Left lobe of liver (tissue), 2 donors: Measurements from ENCODE around the gene TBC1D1. TPM values are rescaled to one million over a fixed set of nuclear protein-coding genes. Genes with fewer than 3 reads are reported as not detected.

ENCODE experiments used
- ATAC-seq: fragments of 200-7000 bp; cut with Tn5 transposase; one replicate; pipeline ENCODE4 v1.9.1; 2020; ENCODE audit warnings: mild to moderate bottlenecking, moderate library complexity
- DNase-seq: peaks from one replicate; pipeline ENCODE4 v3.0.0-alpha.2; 2020; ENCODE audit warnings: low spot score
- total RNA-seq: library from RNA; stranded (reverse); gene quantifications from one replicate; pipeline ENCODE4 v1.2.1, GENCODE V29; 2021
- donor health status: DM: no; HTN: no; CAD: no; lungs with moderate emphysema.
- donor health status: DM: no; HTN: yes; CAD: no.

The TBC1D1 gene
- total RNA-seq, 1 donor from 2014 or later = 28.0 TPM

DNA sequence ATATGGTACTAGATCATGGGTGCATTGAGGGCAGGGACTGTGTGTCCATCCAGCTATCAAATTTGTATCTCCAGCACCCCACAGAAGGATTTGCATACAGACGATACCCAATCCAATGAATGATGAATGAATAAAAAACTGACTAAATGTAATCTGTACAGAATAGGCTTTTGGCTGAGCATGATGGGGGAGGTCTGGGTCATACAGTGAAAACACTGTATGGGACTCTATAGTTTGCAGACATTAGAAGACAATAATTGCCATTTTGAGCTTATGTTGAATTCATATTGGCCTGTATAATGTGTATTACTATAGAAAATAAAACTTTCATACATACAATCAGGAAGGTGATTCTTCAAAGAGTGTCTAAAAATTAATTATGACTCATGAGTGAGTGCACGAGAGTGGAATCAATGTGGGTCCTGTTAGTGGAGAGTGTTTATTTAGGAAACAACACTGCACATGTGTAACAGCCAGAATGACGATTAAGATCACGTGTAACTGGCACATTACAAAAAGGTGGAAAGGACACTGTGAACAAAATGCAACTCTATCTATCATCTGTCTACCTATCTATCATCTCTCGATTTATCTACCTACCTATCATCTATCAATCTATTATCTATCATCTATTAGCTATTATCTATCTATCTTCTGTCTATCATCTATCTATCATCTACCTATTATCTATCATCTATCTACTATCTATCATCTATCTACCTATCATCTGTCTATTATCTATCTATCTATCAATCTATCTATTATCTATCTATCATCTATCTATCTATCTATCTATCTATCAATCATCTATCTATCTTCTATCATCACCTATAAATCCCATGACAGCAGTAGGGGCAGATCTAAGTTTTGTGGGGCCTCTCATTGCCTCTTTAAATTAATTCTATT, 270.6 kb downstream of the TBC1D1 start:
- ATAC-seq (no peak), DNase-seq (no peak)

DNA sequence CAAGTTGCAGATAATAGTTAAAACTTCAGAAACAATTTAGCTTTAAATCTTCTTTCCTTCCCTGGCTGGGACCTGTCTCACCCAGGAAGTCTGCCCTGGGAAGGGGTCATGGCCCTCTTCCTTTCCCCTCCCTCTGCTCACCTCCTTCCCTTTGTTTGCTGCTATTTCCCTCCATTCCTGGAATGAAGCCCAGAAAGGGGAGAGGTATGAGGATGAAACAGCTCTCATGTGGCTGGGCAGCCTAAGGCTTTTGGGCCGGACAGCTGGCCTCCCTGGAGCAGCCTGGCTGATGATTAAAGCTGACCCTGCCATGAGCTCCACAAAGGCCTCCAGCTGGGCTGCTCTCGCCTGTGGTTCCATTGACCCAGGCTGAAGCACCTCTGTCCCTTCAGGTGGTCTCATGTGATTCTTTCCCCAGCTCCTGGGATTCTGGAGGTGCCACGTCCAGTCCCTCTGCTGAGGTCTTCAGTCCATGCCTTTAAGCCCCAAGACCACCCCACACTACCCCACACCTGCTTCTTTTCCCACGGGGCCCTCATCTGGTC, 271.4 kb downstream of the TBC1D1 start:
- peak; percentile 92 for ATAC-seq
- DNase-seq = peak; percentile 78

DNA sequence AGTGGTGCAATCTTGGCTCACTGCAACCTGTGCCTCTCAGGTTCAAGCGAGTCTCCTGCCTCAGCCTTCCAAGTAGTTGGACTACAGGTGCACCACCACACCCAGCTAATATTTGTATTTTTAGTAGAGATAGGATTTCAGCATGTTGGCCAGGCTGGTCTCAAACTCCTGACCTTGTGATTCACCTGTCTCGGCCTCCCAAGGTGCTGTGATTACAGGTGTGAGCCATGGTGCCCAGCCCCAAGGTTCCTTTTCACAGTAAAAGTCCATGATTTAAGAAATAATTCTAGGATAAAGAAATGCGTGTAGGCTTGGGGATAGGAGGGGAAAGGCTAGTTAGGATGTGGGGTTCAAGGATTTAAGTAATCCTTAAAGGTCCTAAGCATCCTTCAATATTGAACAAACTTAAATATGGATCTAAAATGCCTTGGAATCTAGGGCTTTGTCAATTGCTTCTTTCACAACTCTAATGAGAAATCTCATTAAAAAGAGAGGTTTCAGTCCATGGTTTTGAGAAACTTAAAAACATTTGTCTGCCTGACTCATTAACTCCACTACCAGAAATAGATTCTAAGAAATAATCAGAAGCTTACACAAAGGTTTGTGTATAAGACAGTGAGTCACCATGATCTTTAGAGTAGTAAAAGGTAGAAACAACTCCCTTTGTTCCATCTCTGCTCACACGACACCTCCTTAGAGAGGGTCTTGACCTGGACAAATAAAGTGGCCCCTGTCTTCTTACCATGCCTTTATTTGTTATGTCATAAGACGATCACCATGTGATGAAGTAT, 272.5 kb downstream of the TBC1D1 start:
- peak; percentile 3 for ATAC-seq

DNA sequence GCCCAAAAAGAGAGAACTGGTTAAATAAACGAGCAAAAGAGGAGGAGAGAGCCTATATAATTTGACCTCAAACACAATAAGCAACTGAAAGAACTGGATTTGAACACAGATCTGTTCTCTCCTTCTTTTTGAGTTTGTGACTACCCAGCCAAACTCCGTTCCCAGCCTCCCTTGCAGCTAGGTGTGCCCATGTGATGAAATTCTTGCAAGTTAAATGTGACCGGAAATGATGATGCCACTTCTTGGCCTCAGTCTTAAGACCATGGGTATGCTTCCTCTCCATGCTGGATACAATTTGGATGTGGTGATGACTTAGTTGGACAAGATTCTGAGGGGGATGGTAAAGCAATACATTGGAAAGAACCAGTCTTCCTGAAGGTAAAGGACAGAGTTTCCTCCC, 273.5 kb downstream of the TBC1D1 start:
- no peak for ATAC-seq

More for the DNA sequence above, 272.5 kb downstream of the TBC1D1 start:
- DNase-seq = no peak

DNA sequence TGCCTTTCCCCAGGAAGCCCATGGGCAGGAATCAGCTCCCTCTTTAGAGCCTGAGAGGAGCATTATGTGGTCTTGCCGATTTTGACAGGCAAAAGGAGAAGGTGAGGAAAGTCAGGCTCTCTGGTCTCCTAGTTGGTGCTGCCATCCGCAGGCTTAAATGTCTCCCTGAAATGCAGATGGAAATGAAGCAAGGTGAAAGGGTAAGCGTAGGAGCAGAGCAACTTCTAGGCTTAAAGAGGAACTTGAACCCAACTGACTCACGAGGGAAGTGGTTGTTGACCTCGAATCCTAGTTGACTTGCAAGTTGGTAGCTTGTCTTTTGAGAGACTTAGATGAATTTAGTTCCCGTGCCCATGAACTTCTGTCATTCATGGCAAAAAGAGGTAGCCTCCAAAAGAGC, 275.2 kb downstream of the TBC1D1 start:
- ATAC-seq (peak; percentile 36), DNase-seq (no peak)

More for the DNA sequence above, 273.5 kb downstream of the TBC1D1 start:
- DNase-seq = no peak

DNA sequence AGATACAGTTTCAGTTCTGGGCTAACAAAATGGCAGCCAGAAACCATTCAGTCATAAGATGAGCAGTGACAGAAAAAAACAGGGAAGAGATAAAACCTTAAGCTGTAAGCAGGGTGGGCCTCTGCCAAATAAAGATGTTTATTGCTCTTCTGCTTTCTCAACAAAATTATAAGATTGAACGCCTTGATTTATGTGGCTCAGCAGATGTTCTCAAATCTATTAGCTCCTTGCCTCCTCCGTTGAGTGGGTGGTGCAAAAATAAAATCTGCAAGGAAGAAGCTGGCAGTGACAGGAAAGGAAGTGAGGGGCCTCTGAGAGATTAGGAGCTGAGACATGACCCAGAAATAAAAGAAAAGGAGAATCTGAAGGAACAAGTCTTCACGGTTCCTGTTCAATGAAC, 275.9 kb downstream of the TBC1D1 start:
- ATAC-seq (no peak), DNase-seq (no peak)

DNA sequence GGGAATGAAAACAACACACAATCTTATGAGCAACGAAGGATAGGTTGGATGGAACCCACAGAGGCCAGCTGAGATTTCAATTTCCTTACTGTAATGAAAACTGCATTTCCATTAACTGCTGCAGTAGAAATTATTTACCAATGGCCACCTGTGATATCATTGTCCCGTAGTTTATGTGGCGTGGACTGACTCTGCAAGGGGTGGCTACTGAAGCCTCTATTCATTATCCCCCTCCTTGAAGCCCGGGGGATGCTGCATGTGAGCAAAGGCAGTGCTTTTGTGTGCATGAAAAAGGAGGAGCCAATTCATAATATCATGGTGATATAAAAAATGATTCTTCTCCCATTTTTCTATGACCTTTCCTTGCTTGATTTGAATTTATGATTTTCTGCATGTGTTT, 277.1 kb downstream of the TBC1D1 start:
- DNase-seq = no peak
- no peak for ATAC-seq

DNA sequence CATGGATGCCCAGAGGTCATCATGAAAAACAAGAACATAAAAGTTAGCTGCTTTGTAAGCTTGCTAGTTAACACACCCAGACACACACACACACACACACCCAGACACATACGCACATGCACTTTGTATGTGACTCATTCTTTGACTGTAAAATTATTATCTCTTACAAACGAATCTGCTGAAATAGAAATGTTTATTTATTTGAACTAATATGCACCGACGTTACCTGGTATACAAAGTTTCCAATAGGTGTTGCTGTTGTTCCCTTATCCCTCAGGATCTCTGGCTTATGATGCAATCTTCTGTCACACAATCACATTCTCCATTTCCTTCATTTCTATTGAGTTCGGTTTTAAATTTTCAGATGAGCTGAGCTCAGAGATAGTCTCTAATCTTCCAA, 278.6 kb downstream of the TBC1D1 start:
- ATAC-seq = peak; percentile 71
- DNase-seq = no peak

DNA sequence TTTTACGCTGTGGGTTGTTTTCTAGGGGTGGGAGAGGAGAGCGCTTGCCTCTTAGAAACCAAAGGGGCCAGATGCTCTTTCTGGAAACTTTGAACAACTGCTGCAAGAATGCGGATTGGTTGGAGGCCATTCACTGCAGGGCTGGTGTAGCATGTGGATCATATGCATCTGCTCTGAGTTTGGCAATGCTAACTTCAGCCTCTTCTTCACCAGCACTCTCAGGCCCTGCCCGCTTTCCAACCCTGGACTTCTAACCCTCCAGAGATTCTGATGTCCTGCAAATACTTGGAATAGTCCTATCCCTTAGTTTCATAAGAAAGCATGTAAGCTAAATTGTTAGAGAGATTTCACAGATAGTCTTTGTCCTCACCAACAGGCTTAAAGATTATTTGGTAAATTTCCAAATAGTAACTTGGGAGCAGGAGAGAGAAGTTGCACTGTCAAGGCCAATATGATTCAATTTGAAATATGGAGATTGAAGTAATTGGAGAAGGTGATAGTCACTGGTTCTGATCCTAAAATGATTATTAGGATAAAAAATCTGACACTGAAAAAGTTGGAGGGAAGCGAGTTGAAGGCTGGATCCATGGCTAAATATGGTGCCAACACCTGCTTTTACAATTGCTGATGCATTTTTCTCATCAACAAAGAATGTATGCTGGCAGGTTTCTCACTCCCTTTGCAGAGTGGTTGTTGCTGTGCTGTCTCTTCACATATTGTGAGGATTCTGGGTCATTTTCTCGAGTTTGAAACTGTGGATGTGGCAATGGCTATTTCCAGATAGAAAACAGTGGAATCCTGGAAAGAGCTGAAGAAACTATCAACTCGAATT, 279.7 kb downstream of the TBC1D1 start:
- ATAC-seq (no peak), DNase-seq (no peak)

DNA sequence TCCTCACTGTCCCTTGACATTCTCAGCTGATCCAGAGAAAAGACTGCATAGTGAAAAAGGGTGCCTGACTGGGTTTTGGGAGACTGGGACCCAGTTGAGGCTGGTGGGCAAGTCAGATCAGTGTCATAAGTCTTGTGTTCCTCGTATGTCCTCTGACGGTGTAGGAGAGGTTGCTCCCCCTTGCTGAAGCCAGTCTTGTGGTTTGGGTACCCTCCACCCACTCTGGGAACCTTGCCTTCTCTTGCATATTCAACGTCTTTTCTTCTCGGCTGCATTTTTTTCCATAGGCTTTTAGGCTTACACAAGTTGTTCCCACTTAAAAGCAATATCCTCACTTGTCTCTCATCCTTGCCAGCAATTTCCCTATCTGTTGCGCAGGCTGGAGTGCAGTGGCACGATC, 281.2 kb downstream of the TBC1D1 start:
- ATAC-seq = no peak
- DNase-seq = no peak

DNA sequence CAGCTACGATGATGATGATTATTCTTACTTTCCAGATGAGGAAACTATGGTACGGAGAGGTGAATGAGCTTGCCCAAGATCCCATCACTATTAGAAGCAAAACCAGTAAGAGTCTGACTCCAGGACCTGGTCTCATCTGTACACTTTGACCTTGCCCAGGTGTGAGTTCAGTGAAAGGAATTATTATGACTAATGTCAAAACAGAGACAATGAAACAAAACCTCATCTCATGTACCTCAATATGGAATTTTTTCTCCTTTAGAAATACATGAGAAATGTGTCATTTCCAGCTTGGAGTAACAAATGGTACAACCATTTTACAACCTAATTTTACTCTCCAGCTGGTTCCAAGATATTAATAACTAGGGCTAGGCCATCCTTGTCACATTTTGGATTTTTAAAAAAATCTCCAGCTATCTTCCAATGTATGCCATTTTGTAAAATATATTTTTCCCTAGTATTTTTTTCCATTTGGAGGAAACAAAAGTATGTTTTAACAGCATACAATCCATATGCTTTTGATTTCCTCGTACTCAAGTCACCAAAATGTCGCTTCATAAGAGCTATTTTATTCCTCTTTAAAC, 283.1 kb downstream of the TBC1D1 start:
- ATAC-seq (no peak), DNase-seq (no peak)

DNA sequence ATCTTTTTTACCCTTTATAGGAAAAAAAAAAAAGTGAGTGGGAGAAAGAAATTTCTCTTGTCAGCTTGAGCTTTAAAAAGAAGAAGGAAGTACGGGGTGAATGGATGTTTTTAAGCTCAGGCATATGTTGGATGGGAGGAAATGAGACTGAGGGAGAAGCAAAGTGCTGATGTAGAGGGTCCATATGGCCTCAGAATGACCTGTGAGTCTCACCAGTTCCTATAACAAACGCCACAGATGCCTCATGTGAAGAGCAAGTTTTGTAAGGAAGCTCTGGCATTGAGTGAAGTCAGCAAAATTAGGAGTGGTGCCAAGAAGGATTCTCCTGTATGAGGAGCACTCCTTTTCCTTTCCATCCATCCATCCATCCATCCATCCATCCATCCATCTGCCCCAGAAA, 283.9 kb downstream of the TBC1D1 start:
- no peak for DNase-seq
- no peak for ATAC-seq

DNA sequence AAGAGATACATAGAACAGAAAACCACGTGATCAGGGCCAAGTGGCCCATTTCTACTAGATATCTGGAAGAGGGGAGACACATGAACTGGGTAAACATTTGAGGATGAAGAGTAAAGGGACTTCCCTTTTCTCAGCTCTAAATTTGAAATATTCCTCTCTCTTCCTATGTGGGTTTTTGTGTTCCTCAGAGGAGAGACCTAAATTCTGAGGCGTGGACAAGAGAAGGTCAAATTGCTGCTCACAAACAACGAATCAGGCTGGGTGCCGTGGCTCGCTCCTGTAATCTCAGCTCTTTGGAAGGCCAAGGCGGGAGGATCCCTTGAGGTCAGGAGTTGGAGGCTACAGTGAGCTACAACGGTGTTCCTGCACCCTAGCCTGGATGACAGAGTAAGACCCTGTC, 285.3 kb downstream of the TBC1D1 start:
- DNase-seq = no peak
- ATAC-seq = no peak

DNA sequence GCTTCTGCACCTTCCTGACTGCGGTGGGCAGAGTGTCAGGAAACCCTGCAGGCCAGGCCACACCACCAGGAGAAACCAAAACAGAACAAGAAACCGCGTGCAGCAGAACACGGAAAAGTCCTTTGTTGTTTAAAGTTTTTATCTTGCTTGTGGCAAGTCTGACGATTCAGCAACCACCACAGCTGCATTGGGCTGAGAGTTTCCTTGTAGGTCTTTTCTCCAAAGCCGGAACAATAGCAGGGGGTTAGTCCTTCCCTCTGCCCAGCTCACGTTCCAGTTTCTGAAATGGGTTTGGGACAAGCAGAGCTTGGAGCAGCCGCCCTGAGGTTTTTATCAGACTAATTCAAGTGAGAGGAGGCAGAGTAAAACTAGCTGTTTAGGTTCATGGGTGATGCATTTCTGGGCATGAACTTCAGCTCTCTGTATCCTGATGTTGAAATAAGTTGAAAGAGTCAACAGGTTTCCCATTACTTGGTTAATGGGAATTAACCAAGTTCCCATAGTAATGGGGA, 286.2 kb downstream of the TBC1D1 start:
- DNase-seq = no peak
- ATAC-seq = peak; percentile 61

DNA sequence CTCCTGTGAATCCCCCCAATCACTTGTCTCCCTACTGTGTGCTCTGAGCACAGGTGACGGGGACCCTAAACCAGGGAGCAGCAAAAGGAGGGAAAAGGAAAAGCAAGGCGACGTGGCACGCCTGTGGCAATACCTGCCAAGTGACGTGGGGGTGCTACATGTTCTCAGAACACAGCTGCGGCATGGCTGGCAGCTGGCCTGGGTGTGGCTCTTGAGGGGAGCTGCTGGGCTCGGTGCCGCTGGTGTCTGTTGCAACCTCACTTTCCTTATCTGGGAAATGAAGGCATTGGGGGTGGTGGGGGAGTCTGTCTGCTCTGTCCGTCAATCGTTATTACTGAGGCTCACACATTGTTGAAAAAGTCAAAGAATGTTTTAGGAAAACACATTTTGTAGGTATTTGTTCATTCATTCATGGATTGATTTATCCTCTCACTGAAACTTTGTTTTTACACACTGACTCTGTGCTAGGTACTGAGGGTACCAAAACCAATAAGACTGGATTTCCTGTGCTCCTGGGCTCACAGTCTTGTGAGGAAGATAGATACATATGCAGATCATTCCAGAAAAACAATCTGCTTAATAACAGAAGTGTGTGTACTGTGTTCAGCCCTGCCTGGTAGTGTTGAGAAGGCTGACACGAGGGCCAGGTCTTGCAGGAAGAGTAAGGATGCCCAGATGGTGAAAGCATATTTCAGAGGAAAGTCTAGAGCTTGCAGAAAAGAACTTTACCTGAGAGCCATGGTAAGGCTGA, 286.9 kb downstream of the TBC1D1 start:
- DNase-seq (peak; percentile 71), ATAC-seq (peak; percentile 70)

DNA sequence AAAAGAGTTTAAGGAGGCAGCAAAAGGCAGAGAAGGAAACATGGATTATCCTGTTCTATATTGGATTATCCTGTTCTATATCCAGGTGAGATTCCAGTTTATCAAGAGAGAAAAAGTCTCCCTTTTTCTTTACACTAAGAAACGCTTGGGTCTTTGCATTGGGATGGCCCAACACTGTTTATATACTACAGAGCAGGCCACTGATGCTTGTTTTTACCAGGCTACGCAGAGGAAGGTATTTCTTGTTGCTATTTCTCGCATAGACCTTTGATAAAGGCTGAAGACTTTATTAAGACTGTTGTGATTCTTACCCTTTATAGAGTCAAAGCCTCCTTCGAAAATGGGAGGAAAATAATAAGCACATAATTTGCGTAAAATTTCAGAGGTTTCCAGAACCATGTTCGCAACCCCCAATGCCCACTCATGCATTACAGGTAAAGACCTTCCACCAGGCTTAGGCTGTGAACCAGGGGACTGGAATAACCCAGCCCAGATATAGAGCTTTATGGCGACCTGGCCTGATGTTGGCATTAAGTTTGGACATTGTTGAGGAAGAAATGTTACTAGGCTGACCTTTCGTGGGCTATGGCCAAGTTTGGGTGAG, 287.6 kb downstream of the TBC1D1 start:
- DNase-seq = no peak

DNA sequence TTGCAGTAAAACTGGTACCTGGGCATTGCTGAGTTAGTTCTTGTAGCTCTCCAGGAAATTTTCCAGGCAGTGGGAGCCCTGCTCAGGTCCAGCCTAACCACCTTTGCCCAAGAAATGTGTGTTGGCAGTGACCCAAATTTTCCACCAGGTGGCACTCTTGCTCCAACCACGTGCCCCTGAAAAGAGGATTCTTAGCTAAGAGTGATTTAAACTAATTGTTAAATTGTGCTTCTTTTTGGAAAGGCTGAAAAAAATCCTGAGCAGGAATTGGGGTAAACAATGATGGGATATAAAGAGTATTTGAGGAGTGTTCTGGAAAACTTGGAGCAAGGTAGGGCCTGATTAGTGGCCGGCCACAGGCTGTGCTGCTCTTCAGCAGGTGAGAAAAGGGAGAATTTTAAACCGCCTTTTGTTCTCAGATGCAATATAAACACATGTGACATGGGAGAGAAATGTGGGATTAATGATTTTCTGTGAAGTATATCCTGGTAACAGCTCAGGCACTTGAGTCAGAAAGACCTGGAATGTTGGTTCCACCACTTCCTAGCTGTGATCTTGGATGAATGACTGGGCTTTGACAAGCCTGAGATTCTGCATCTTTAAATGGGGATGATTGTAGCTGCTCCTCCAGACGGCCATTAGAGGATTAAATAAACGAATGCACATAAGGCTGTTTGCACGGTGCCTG, 288.9 kb downstream of the TBC1D1 start:
- ATAC-seq = peak; percentile 86

More for the DNA sequence above, 287.6 kb downstream of the TBC1D1 start:
- no peak for ATAC-seq

DNA sequence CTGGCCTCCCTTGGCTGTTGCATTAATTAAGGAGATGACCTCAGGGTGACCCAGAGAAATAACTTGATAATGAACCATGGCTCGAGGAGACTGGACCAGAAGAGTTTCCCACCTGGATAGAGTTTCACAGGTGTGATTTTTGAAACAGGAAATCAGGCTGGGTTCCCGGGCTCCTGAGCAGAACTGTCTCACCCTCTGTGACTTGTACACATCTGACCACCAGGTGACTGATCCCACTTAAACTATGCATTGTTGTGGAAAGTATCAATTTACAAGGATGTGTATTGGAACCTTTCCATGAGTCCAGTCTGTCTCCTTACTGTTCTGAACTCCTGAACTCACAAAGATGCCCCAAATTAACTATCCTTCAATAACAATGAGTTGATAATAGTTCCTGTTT, 289.6 kb downstream of the TBC1D1 start:
- ATAC-seq (no peak), DNase-seq (no peak)

More for the DNA sequence above, 288.9 kb downstream of the TBC1D1 start:
- DNase-seq = peak; percentile 84
